GM18909 (cell line): ENCODE measurements around the gene PRR13.

ENCODE experiments used
- ATAC-seq: cut with Tn5 transposase; IDR thresholded peaks from one replicate; pipeline ENCODE4 v1.9.1; 2021; ENCODE audit warnings: mild to moderate bottlenecking; ENCODE audit not compliant: unreplicated experiment, poor library complexity

The PRR13 gene

DNA sequence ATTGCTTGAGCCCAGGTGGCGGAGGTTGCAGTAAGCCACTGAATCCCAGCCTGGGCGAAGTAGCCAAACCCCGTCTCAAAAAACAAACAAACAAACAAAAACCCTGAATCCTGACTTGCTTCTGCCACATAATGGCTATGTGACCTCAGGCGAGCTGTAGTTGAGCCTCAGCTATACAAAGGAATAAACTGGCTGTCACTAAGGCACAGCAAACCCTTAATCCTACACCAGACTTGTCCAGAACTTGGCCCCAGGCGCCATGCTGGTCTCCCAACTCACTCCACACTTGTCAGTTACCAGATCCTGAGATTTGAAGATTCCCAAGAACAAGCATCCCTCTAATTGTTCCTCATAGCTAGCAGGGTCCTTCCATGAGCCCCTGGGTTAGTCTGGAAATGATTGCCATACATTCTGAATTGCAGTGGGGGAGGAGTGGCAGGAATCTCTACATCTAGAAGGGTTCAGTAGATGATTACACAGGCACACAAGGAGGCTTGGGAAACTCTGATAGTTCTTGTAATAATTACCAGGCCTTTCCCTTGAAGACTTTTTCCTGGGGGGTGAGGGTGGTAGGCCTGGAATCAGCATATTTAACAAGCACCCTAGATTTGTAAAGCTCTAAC lies 47.8 kb downstream of the PRR13 start:
- ATAC-seq: no peak

DNA sequence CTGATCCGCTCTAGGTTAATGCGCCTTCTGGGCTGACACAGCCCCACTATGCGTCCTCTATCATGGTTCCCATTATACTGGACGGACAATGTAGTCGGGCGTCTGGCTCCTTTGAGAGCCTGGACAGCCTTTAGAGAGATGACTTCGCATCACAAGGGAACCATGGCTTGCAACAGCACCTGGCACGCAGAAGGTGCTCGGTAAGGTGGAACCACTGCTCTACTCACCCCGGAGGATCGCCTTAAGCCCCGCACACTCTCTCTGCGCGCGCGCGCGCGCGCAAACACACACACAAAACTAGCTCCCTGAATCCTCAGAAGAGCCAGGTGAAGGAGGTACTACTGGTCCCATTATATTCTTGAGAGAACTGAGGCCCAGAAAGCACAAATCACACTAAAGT lies 50.7 kb downstream of the PRR13 start:
- ATAC-seq: no peak

GRCh38 chr12:53492830-53493609 lies 51.5 kb downstream of the PRR13 start:
- ATAC-seq: peak; percentile 92

GRCh38 chr12:53493610-53494391 lies 52.3 kb downstream of the PRR13 start:
- ATAC-seq: no peak
